ENCODE data around the gene COMMD10.
"Not testable (repeated sequence)": the region's sequence is repeated elsewhere in the genome, so short reads cannot be mapped to it uniquely, and the experiment has no call there.

The COMMD10 gene

GRCh38 chr5:116084871-116085715, at the start of gene COMMD10:
Gene COMMD10, plus strand, starts transcription at chr5:116085025.
- DNase-seq (ENCODE audit: low read depth in 1 of 2, low spot score in 1 of 2), result peak; percentile 55 to 59

GRCh38 chr5:116035123-116035522, 49.7 kb upstream of the COMMD10 start:
- DNase-seq (ENCODE audit: low read depth in 1 of 2, low spot score in 1 of 2), result no peak

DNA sequence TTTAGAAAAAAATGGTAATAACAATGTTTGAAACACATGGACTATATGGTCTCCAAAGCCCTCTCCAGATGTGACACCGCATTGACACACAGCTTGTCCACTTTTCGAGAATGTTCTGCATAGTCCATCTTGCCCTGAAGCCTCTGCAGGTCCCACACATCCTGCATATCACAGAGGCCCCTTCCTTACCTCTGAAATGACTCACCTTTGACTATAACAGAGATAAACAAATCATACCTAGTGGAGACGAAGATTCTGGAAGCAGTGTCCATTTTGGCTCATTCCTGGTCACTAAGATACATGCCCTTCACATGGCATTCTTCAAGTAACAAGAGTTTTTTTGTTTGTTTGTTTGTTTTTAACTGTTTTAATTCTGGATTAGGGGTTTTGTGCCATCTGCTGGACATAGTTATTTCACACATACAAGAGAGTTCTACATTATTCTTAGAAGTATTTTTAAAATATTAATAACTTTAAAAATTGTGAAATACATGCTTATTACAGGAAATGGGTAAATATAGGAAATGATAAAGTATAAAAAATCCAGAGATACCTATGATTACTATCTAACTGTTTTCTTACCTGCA, 47.5 kb upstream of the COMMD10 start:
- DNase-seq (ENCODE audit: low read depth in 1 of 2, low spot score in 1 of 2), result no peak

- no peak for DNase-seq (ENCODE audit: low read depth in 1 of 2, low spot score in 1 of 2)
Observed at GRCh38 chr5:116038817-116039216, 46.0 kb upstream of the COMMD10 start.

GRCh38 chr5:116042375-116042774, 42.5 kb upstream of the COMMD10 start:
- no peak for DNase-seq (ENCODE audit: low read depth in 1 of 2, low spot score in 1 of 2)

DNA sequence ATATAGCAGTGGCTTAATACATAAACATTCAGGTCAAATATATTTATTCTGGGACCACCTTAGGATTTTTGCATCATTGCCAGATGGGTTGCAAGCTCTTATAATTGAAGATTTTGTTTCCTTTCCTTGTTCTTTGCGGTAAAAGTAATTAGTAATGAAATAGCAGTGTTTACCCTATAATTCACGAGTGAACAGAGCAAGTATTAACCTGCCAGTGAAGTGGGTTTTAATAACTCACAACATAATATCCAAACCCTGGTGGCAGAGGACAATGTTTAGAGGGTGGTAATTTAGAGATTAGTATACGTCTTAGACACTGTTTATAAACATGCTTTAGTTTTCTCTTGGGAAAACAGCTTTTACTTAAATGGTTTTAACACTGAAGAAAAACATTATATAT, 40.8 kb upstream of the COMMD10 start:
- DNase-seq (ENCODE audit: low read depth in 1 of 2, low spot score in 1 of 2), result no peak

DNA sequence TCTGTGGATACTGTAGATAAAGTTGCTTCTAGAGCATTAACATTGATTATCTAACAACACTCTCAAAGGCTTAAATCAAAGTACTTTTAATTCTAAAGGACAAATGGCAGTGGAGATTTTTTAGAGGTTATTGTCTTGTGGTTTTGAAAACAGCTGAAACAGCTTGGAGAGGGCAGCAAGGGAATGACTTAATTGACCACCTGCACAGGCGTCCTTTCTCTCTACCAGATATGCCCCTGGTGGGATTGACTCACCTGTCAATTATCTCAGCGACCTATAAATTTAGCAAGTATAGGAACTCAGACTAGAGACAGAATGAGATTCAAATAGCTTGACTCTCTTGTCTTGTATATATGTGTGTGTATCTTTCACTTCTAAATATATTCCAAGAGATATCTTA, 39.0 kb upstream of the COMMD10 start:
- no peak for DNase-seq (ENCODE audit: low read depth in 1 of 2, low spot score in 1 of 2)

- no peak for DNase-seq (ENCODE audit: low read depth in 1 of 2, low spot score in 1 of 2)
Observed at GRCh38 chr5:116046261-116046660, 38.6 kb upstream of the COMMD10 start.

GRCh38 chr5:116046823-116047222, 38.0 kb upstream of the COMMD10 start:
- DNase-seq (ENCODE audit: low read depth in 1 of 2, low spot score in 1 of 2), result no peak

DNA sequence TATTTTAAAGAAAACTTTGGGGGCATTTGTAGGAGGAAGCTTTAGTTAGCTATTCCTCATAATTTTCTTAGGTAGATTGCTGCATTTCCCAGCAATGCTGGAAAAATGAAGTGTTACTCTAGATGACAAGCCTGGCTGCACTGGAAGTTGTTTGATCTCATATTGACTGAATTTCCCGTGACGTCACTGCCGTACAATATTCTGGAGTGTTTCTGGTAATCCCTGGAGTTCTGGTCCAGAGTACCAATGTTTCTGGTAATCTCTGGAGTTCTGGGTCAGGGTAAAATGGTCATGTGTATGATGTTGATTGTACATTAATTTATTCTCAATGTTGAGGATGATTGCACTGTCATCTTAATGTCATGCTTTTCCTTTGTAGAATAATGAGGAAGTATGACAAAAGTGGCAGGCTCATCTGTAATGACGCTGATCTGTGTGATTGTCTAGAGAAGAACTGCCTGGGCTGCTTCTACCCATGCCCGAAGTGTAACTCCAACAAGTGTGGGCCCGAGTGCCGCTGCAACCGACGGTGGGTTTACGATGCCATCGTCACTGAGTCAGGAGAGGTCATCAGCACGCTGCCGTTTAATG, 26.4 kb upstream of the COMMD10 start:
- no peak for DNase-seq (ENCODE audit: low read depth in 1 of 2, low spot score in 1 of 2)

GRCh38 chr5:116062352-116062751, 22.5 kb upstream of the COMMD10 start:
- DNase-seq (ENCODE audit: low read depth in 1 of 2, low spot score in 1 of 2), result no peak

DNA sequence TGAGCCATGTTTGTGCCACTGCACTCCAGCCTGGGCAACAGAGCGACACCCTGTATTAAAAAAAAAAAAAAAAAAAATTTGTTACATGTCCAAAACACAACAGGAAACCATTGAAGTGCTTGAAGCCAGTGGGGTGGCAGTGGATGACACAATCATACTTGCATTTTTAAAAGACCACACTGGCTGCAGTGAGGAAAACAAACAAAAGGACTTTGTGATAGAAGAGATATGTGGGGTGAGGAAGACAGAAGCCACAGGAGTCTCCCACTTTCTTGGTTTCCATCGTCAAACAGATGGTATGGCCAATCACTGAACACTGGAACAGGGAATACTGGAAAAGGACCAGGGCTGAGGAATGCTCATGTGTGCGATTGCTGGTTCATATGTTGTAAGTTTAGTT, 20.9 kb upstream of the COMMD10 start:
- no peak for DNase-seq (ENCODE audit: low read depth in 1 of 2, low spot score in 1 of 2)

- no peak for DNase-seq (ENCODE audit: low read depth in 1 of 2, low spot score in 1 of 2)
Observed at GRCh38 chr5:116068028-116068632, 16.7 kb upstream of the COMMD10 start.

- DNase-seq (ENCODE audit: low read depth in 1 of 2, low spot score in 1 of 2), result no peak
Observed at GRCh38 chr5:116071211-116071610, 13.6 kb upstream of the COMMD10 start.

DNA sequence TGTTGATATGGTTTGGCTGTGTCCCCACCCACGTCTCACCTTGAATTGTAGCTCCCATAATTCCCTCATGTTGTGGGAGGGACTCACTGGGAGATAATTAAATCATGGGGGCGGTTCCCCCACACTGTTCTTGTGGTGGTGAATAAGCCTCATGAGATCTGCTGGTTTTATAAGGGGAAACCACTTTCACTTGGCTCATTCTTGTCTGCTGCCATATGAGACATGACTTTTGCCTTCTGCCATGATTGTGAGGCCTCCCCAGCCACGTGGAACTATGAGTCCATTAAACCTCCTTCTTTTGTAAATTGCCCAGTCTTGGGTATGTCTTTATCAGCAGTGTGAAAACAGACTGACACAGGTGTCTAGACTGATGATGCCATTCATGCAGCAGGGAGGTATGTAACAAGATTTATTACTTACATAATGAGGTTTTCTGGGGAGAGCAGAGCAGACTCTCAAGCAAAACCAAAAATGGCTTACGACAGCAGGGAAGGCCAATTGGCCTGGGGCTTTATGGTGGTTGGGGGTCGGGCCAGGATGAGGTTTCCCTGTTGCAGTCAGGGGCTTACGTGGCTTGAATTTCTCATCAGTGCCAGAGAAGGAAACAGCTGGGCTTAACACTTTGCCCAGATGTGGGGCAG, 9.5 kb upstream of the COMMD10 start:
- DNase-seq (ENCODE audit: low read depth in 1 of 2, low spot score in 1 of 2), result no peak

GRCh38 chr5:116076496-116076895, 8.3 kb upstream of the COMMD10 start:
- no peak for DNase-seq (ENCODE audit: low read depth in 1 of 2, low spot score in 1 of 2)

GRCh38 chr5:116078199-116078598, 6.6 kb upstream of the COMMD10 start:
- DNase-seq (ENCODE audit: low read depth in 1 of 2, low spot score in 1 of 2), result no peak

DNA sequence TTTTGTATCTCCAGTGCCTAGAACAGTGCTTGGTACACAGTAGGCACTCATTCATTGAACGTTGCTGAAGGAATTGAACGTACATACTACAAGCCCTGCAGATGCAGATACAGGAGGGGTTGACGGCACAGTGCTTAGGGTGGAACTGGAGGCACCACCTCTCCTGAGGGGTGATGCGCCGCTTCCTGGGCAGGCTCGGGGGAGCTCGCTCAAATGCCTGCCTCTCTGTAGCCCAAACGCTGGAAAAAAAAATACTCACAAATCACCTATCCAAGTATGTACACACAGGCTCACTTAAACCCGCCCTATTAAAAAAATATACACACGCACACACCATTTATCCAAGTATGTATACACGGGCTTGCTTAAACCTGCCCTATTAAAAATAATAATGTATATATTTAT, 536 bp upstream of the COMMD10 start:
- no peak for DNase-seq (ENCODE audit: low read depth in 1 of 2, low spot score in 1 of 2)

- not testable (repeated sequence) for DNase-seq (ENCODE audit: low read depth in 1 of 2, low spot score in 1 of 2)
Observed at GRCh38 chr5:116086309-116086708, 1.5 kb downstream of the COMMD10 start.

- no peak for DNase-seq (ENCODE audit: low read depth in 1 of 2, low spot score in 1 of 2)
Observed at GRCh38 chr5:116088062-116088461, 3.2 kb downstream of the COMMD10 start.

GRCh38 chr5:116090302-116090701, 5.5 kb downstream of the COMMD10 start:
- DNase-seq (ENCODE audit: low read depth in 1 of 2, low spot score in 1 of 2), result no peak

All from stimulated activated CD4-positive, alpha-beta T cell treated with anti-CD3 and anti-CD28 coated beads, Interleukin-15, amount 100 ng/mL, for 1 hour (primary cell).